GM18907 (cell line): ENCODE results near the gene STPG4.
"Not testable (repeated sequence)": the region's sequence is repeated elsewhere in the genome, so short reads cannot be mapped to it uniquely, and the experiment has no call there.

ENCODE experiments used
- ATAC-seq: cut with Tn5 transposase; IDR thresholded peaks from one replicate; pipeline ENCODE4 v1.9.1; 2021; ENCODE audit warnings: mild to moderate bottlenecking, moderate library complexity; ENCODE audit not compliant: unreplicated experiment

Gene STPG4

GRCh38 chr2:47129191-47129706 lies 25.9 kb downstream of the STPG4 start:
- no peak for ATAC-seq

GRCh38 chr2:47128705-47129104 lies 26.4 kb downstream of the STPG4 start:
- ATAC-seq, result no peak

- no peak for ATAC-seq
Observed at GRCh38 chr2:47127862-47128543, 27.1 kb downstream of the STPG4 start.

- ATAC-seq, result no peak
Observed at GRCh38 chr2:47126783-47127182, 28.3 kb downstream of the STPG4 start.

- ATAC-seq, result not testable (repeated sequence)
Observed at GRCh38 chr2:47124740-47125139, 30.4 kb downstream of the STPG4 start.

GRCh38 chr2:47120424-47120823 lies 34.7 kb downstream of the STPG4 start:
- ATAC-seq, result not testable (repeated sequence)

GRCh38 chr2:47119001-47119400 lies 36.1 kb downstream of the STPG4 start:
- ATAC-seq, result no peak

GRCh38 chr2:47118581-47118980 lies 36.5 kb downstream of the STPG4 start:
- ATAC-seq, result no peak

GRCh38 chr2:47112665-47113435 lies 42.3 kb downstream of the STPG4 start:
- no peak for ATAC-seq

- ATAC-seq, result no peak
Observed at GRCh38 chr2:47109680-47110079, 45.4 kb downstream of the STPG4 start.

GRCh38 chr2:47109007-47109375 lies 46.1 kb downstream of the STPG4 start:
- ATAC-seq, result no peak

- ATAC-seq, result not testable (repeated sequence)
Observed at GRCh38 chr2:47108267-47109006, 46.7 kb downstream of the STPG4 start.

- not testable (repeated sequence) for ATAC-seq
Observed at GRCh38 chr2:47107201-47107600, 47.9 kb downstream of the STPG4 start.

GRCh38 chr2:47106231-47106630 lies 48.9 kb downstream of the STPG4 start:
- ATAC-seq, result not testable (repeated sequence)

GRCh38 chr2:47099712-47100111 lies 55.4 kb downstream of the STPG4 start:
- ATAC-seq, result not testable (repeated sequence)

GRCh38 chr2:47098953-47099352 lies 56.2 kb downstream of the STPG4 start:
- no peak for ATAC-seq

- ATAC-seq, result no peak
Observed at GRCh38 chr2:47097563-47097962, 57.5 kb downstream of the STPG4 start.

GRCh38 chr2:47096451-47096850 lies 58.7 kb downstream of the STPG4 start:
- ATAC-seq, result no peak

GRCh38 chr2:47095349-47096020 lies 59.6 kb downstream of the STPG4 start:
- ATAC-seq, result no peak

GRCh38 chr2:47094511-47095142 lies 60.5 kb downstream of the STPG4 start:
- ATAC-seq, result no peak
